Activated T-cell treated with anti-CD3 and anti-CD28 coated beads, Interleukin-2, amount 50 U/mL, for 24 hours (primary cell): Measurements from ENCODE around the gene LRSAM1.

Experiments
- DNase-seq: peaks from one replicate; pipeline ENCODE4 v3.0.0-alpha.2; 2020
- H3K27ac Mint-ChIP-seq: 2 replicates; pipeline ENCODE4 v1.8.0; 2020; ENCODE audit warnings: mild to moderate bottlenecking, mixed read lengths
- H3K27me3 Mint-ChIP-seq: 2 replicates; pipeline ENCODE4 v1.8.0; 2020; ENCODE audit warnings: mixed read lengths
- H3K36me3 Mint-ChIP-seq: 2 replicates; pipeline ENCODE4 v1.8.0; 2020; ENCODE audit warnings: low read depth, mixed read lengths
- H3K4me1 Mint-ChIP-seq: 2 replicates; pipeline ENCODE4 v1.8.0; 2020; ENCODE audit warnings: low read depth, mixed read lengths
- H3K4me3 Mint-ChIP-seq: 2 replicates; pipeline ENCODE4 v1.8.0; 2020; ENCODE audit warnings: mild to moderate bottlenecking, moderate library complexity, mixed read lengths
- H3K9me3 Mint-ChIP-seq: 2 replicates; pipeline ENCODE4 v1.8.0; 2020; ENCODE audit warnings: mixed read lengths

The LRSAM1 gene

DNA sequence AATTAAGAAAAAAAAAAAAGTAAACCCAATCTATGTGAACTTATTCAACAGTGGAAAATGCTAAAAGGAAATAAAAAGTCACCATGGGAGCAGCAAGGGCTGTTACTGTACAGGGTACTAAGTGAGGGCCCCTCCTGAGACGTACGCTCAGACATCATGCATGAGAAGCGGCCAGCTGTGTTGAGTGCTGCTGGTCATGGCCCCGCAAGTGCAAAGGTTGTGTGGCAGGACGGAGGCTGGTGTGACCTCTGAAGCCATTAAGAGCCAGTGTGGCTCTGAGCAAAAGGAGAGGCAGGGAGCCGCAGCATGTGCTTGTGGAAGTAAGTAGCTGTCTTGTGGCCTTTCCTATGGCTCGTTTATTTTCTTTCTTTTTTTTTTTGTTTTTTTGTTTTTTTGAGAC, 30.3 kb upstream of the LRSAM1 start:
- DNase-seq, result no peak
- Mint-ChIP-seq H3K36me3 (peaks cover 29% of the 10 kb centered on the region), H3K4me1 (peaks cover 31% of the 10 kb centered on the region), H3K27ac (no peak overlapping the region), H3K9me3 (no peaks in the 10 kb centered on the region), H3K27me3 (peaks cover 5% of the 10 kb centered on the region), H3K4me3 (no peak overlapping the region)

DNA sequence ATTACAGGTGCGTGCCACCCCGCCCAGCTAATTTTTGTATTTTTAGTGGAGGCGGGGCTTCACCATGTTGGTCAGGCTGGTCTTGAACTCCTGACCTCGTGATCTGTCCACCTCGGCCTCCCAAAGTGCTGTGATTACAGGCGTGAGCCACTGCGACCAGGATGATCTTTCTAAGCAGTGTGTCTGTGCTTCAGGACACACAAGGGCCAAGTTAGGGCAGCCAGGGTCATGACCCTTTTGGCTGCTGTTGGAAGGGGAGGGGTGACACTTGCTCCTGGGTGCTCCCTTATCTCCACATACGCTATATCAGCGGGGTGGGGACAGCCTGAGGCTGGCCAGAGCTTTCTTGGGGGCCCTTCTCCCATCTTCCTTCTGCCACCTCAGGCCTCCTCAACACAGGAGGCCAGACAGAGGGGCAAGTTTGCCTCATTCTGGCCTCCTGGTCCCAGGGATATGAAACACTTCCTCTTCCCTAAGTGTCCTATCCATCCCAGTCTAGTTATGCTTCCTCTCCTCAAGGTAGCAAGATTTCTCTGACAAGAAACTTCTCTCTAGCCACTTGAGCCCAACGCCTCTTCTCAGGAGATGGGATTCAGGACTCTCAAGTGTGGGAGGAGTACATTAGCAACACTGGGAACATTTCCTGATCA, 29.1 kb upstream of the LRSAM1 start:
- peaks cover 41% of the 10 kb centered on the region for H3K4me1 Mint-ChIP-seq
- no peak overlapping the region for H3K4me3 Mint-ChIP-seq
- no peaks in the 10 kb centered on the region for H3K9me3 Mint-ChIP-seq
- H3K27ac Mint-ChIP-seq, result no peak overlapping the region
- peaks cover 39% of the 10 kb centered on the region for H3K36me3 Mint-ChIP-seq
- DNase-seq, result no peak
- H3K27me3 Mint-ChIP-seq, result no peaks in the 10 kb centered on the region

DNA sequence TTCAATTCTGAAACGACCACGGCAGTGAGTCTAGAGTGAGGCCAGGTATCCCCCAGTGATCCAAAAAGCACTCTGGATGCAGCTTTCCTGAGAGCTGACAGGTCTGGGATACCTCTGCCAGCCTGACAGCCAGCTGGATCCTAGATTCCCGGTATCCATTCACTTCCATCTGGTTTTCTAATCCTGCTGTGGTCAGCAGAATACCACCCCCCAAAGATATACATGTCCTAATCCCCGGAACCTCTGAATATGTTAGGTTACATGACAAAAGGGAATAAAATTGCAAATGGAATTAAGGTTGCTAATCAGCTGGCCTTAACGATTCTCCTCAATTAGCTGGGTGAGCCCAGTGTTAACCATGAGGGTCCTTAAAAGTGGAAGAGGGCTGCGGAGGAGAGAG, 28.5 kb upstream of the LRSAM1 start:
- H3K36me3 Mint-ChIP-seq, result peaks cover 44% of the 10 kb centered on the region
- peak overlapping the region; percentile 100 for H3K27ac Mint-ChIP-seq
- no peaks in the 10 kb centered on the region for H3K27me3 Mint-ChIP-seq
- no peak for DNase-seq
- peak overlapping the region; percentile 99 for H3K4me3 Mint-ChIP-seq
- H3K4me1 Mint-ChIP-seq, result peaks cover 44% of the 10 kb centered on the region
- no peaks in the 10 kb centered on the region for H3K9me3 Mint-ChIP-seq

DNA sequence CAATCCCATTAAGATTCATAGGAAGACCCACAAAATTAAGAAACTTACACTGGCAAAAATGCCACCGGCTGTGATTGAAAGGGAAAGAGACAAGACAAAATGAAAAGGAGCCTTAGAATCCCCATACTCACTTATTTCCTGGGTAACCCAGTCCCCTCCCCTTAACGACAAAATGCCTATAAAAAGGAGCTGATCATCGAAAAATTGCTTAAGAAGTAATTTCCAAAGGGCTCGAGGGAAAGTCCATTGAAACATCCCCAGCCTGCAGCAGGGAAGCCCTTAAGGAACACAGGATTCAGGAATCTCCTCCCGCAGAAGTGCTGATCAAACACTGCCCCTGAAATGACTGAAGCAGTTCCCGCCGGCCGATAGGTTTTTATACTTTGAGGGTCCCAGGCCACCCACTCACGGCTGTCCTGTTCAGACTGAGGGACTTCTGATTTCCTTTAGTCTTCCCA, 27.8 kb upstream of the LRSAM1 start:
- peaks cover 51% of the 10 kb centered on the region for H3K36me3 Mint-ChIP-seq
- H3K27me3 Mint-ChIP-seq, result no peaks in the 10 kb centered on the region
- H3K27ac Mint-ChIP-seq, result peak overlapping the region; percentile 100
- DNase-seq, result no peak
- peak overlapping the region; percentile 99 for H3K4me3 Mint-ChIP-seq
- no peaks in the 10 kb centered on the region for H3K9me3 Mint-ChIP-seq
- H3K4me1 Mint-ChIP-seq, result peaks cover 51% of the 10 kb centered on the region

DNA sequence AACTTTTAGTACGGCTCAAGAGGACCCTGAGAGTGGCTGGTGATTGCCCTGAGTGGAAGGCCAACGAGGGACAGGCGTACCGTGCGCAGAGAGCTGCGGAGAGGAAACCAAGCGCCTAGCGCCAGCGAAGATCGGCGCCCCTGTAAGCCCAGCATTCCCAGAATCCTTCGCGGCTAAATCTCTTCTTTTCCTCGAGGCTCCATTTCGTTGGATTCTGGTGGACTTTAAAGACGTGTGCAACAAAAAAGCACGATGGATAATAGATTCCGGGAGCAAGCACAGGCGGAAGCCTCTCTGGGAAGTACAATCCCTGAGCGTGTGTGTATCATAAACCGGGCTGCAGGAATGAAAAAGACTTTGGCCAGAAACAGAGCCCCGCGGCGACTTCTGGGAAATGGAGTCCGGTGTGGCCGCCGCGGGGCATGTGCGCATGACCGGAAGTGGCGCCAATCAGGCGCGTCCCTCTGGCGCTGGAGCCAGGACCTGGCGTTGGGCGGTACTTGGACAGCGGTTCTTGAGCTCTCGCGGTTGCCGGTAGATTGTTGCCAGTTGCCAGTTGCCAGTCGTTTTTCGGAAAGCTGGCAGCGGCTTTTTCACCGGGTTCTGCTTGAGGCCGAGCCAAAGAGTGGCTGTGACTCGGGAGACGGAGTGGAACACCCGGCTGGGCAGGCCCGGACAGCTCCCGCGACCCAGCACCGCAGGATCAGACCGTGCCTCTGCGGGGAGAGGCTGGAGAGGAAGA, 27.2 kb upstream of the LRSAM1 start, which contains the start of gene ZNF79:
Gene ZNF79, plus strand, starts transcription at position 449 of the 742 bp plus-strand sequence. CDS start 406 bp downstream, outside the sequence.
- DNase-seq, result peak; percentile 95
- H3K27me3 Mint-ChIP-seq, result no peaks in the 10 kb centered on the region
- H3K4me1 Mint-ChIP-seq, result peaks cover 56% of the 10 kb centered on the region
- no peaks in the 10 kb centered on the region for H3K9me3 Mint-ChIP-seq
- H3K27ac Mint-ChIP-seq, result peak within 1 kb of the TSS; percentile 100
- peak within 1 kb of the TSS; percentile 99 for H3K4me3 Mint-ChIP-seq
- H3K36me3 Mint-ChIP-seq, result peaks cover 57% of the 10 kb centered on the region

DNA sequence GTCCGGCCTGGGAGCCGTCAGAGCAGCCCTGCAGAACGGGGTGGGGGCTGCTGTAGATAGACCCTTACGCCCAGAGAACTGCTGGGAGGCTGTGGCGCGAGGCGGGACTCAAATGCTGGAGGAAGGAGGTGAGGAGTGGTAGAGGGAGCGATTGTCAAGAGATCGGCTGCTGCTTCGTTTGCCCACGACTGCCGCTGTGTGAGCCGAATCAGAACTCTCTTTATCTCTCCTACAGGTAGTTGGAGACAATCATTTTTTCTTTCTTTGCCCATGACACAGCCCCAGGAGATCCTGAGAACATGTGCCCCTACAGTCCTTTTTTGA, 26.7 kb upstream of the LRSAM1 start:
- no peak for DNase-seq
- Mint-ChIP-seq H3K4me3 (peak overlapping the region; percentile 99), H3K27ac (peak overlapping the region; percentile 100)

DNA sequence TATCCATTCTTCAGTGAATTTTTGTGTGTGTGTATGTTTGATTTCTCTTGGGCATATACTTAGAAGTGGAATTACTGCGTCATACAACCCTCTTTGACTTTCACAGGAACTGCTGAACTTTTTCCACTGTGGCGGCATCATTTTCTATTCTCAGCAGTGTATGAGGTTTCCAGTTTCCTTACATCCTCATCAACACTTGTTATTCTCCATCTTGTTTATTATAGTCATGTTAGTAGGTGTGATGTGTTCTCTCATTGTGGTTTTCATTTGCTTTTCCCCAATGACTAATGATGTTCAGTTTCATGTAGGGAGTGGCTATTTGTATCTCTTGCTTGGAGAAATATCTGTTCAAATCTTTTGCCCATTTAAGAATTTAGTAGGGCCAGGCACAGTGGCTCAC, 24.6 kb upstream of the LRSAM1 start:
- Mint-ChIP-seq H3K4me1 (peaks cover 69% of the 10 kb centered on the region), H3K27me3 (no peaks in the 10 kb centered on the region), H3K9me3 (no peaks in the 10 kb centered on the region), H3K36me3 (peaks cover 82% of the 10 kb centered on the region), H3K4me3 (peak overlapping the region; percentile 99), H3K27ac (peak overlapping the region; percentile 100)
- no peak for DNase-seq

More for the DNA sequence above, 26.7 kb upstream of the LRSAM1 start:
- Mint-ChIP-seq H3K36me3 (peaks cover 62% of the 10 kb centered on the region), H3K9me3 (no peaks in the 10 kb centered on the region), H3K27me3 (no peaks in the 10 kb centered on the region), H3K4me1 (peaks cover 56% of the 10 kb centered on the region)

DNA sequence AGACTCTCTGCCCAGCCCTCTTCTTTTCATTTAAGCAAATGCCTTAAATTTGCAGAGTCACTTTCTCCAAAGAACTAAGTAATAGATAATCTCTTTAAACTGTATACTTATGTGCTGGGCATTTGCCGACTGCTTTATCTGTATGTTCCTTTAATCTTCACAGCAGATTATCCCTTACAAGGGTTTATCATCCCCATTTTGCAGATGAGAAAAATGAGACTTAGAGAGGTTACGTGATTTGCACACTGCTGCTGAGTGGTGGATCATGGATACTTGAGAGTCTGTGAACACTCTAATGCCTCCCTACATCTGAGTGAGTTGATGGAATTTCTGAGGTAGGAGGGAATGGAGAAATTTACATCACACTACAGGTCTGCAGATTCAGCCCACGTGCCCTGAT, 23.0 kb upstream of the LRSAM1 start:
- peak overlapping the region; percentile 57 for H3K27ac Mint-ChIP-seq
- H3K4me1 Mint-ChIP-seq, result peaks cover 63% of the 10 kb centered on the region

DNA sequence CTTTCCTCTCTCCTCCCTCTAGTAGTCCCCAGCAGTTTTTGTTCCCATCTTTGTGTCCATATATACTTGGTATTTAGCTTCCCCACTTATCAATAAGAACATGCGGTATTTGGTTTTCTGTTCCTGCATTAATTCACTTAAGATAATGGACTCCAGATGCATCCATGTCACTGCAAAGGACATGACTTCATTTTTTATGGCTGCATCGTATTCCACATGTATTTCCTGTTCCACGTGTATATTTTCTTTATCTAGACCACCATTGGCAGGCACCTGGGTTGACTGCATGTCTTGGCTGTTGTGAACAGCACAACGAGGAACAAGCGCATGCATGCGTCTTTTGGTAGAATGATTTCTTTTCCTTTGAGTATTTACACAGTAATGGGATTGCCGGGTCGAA, 20.9 kb upstream of the LRSAM1 start:
- Mint-ChIP-seq H3K27ac (peak overlapping the region; percentile 1), H3K36me3 (peaks cover 90% of the 10 kb centered on the region)

More for the DNA sequence above, 23.0 kb upstream of the LRSAM1 start:
- H3K9me3 Mint-ChIP-seq, result no peaks in the 10 kb centered on the region
- no peak for DNase-seq
- peak overlapping the region; percentile 48 for H3K4me3 Mint-ChIP-seq
- peaks cover 90% of the 10 kb centered on the region for H3K36me3 Mint-ChIP-seq
- H3K27me3 Mint-ChIP-seq, result no peaks in the 10 kb centered on the region

DNA sequence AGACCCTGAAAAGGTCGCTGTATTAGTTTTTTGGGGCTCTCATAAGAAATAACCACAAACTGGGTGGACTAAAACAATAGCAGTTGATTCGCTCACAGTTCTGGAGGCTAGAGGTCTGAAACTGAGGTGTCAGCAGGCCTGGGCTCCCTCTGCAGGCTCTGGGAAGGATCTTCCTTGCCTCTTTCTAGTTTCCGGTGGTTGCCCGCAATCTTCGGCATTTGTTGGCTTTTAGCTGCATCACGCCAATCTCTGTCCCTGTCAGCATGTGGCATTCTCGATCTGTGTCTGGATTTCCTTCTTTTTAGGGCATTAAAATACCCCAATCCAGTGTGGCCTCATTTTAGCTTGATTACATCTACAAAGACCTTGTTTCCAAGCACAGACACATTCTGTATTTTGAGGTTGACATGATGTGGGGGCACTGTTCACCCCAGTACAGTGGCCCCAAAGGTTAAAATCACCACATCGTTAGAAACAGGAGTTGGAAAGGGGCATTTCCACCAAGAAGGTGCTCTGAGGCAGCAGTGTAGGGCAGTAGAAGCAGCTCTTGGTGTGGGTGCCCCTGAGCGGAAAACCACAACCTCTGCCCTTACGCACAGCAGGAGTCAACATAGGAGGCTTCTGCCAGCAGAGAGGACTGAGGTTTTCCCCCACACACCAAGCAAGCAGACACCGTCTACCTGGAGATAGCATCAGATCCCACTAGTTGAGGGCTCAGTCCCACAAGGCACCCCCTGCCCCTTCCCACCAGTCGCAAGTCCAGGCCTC, 13.6 kb upstream of the LRSAM1 start:
- Mint-ChIP-seq H3K36me3 (peaks cover 96% of the 10 kb centered on the region), H3K4me1 (peaks cover 22% of the 10 kb centered on the region), H3K27ac (peak overlapping the region; percentile 69), H3K9me3 (no peaks in the 10 kb centered on the region), H3K4me3 (no peak overlapping the region), H3K27me3 (no peaks in the 10 kb centered on the region)
- DNase-seq, result no peak

More for the DNA sequence above, 20.9 kb upstream of the LRSAM1 start:
- Mint-ChIP-seq H3K4me1 (peaks cover 51% of the 10 kb centered on the region), H3K27me3 (no peaks in the 10 kb centered on the region), H3K4me3 (no peak overlapping the region), H3K9me3 (no peaks in the 10 kb centered on the region)
- no peak for DNase-seq

DNA sequence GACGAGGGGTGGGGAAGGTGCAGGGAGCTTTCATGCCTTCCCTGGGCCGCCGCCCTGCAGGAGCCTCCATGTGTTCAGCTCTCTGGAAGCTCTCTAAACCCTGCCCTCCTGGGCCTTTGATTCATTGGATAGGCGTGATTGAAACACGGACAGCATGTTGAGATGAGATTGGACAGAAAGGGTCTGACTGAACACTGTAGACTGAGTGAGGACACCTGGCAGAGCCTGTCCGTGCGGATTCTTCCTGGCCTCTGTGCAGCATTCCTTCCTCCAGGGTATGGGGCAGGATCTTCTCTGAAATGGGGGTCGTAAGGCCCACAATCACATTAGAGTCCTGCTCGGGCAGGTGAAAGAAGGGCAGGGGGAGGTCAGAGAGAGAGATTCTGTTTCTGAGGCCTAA, 12.9 kb upstream of the LRSAM1 start:
- Mint-ChIP-seq H3K4me1 (peaks cover 18% of the 10 kb centered on the region), H3K27me3 (no peaks in the 10 kb centered on the region), H3K27ac (peak overlapping the region; percentile 37), H3K36me3 (peaks cover 97% of the 10 kb centered on the region), H3K9me3 (no peaks in the 10 kb centered on the region), H3K4me3 (no peak overlapping the region)
- DNase-seq, result no peak

DNA sequence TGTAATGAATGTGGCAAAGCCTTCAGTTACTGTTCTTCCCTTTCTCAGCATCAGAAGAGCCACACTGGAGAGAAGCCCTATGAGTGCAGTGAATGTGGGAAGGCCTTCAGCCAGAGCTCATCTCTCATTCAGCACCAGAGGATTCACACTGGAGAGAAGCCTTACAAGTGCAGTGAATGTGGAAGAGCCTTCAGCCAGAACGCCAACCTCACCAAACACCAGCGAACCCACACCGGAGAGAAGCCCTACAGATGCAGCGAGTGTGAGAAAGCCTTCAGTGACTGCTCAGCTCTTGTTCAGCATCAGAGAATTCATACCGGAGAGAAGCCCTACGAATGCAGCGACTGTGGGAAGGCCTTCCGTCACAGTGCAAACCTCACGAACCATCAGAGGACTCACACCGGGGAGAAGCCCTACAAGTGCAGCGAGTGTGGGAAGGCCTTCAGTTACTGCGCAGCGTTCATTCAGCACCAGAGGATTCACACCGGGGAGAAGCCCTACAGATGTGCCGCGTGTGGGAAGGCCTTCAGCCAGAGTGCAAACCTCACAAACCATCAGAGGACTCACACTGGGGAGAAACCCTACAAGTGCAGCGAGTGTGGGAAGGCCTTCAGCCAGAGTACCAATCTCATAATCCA, 6.9 kb upstream of the LRSAM1 start:
- peak; percentile 60 for DNase-seq
- peaks cover 98% of the 10 kb centered on the region for H3K36me3 Mint-ChIP-seq
- peak overlapping the region; percentile 8 for H3K4me3 Mint-ChIP-seq
- H3K4me1 Mint-ChIP-seq, result peaks cover 38% of the 10 kb centered on the region
- no peaks in the 10 kb centered on the region for H3K27me3 Mint-ChIP-seq
- H3K27ac Mint-ChIP-seq, result peak overlapping the region; percentile 99
- H3K9me3 Mint-ChIP-seq, result no peaks in the 10 kb centered on the region

DNA sequence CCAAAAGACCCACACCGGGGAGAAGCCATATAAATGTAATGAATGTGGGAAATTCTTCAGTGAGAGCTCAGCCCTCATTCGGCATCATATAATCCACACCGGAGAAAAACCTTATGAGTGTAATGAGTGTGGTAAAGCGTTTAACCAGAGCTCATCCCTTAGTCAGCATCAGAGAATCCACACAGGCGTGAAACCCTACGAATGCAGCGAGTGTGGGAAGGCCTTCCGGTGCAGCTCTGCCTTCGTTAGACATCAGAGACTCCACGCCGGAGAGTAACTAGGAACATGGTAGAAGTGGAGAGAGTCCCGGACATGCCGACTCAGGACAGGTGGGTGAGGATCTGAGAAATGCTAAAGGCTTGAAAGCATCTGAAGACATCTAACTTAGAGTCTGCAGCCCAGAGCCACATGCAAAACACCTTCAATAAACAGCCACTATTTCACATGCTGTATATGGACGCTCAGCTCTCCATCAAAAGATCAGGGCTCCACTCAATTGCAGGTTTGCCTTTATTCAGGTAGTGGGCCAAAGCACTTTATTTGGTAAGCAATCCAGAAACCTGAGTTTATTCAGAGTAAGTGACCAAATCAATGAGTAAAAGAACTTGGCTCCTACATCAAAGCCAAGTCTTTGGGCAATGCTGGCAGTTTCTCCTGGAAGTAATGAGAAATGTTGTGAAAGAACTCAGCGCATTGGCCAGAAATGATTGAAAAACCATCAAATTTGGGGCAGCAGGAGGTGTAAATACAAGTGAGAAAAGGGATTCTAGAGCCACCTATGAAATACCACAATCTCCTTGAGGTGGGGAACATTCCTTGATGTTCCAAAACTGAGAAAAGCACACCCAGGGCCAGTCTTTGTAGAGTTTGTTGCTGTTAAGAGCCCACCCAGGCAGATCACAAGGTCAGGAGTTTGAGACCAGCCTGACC, 6.1 kb upstream of the LRSAM1 start:
- H3K4me3 Mint-ChIP-seq, result peak overlapping the region; percentile 63
- H3K27ac Mint-ChIP-seq, result peak overlapping the region; percentile 99
- peaks cover 41% of the 10 kb centered on the region for H3K4me1 Mint-ChIP-seq
- no peaks in the 10 kb centered on the region for H3K27me3 Mint-ChIP-seq
- H3K36me3 Mint-ChIP-seq, result peaks cover 98% of the 10 kb centered on the region
- no peaks in the 10 kb centered on the region for H3K9me3 Mint-ChIP-seq
- DNase-seq, result peak; percentile 60
